Heart left ventricle (tissue), 16 donors: ENCODE data around the gene NOX3. TPM values are rescaled to one million over a fixed set of nuclear protein-coding genes. Genes with fewer than 3 reads are reported as not detected.
A peak's percentile ranks its signal among the peaks of the same experiment; 100 is the strongest.

Experiments
- ATAC-seq, 4 donors: fragments of 200-7000 bp; cut with Tn5 transposase; one replicate each; pipeline ENCODE4 v1.9.1; 2020 to 2022; ENCODE audit warnings: moderate library complexity in 4 of 4, mild to moderate bottlenecking in 3 of 4, moderate number of reproducible peaks in 1 of 4
- DNase-seq, 5 donors: peaks; one replicate each; pipeline ENCODE4 v3.0.0-alpha.2; 2020
- H3K27ac ChIP-seq, 12 donors: fragments of 200-600 bp; sonication (generic) in 4 of 12; one replicate each; pipeline versions ENCODE4 v1.5.0 to v1.8.0; 2016 to 2022; ENCODE audit warnings: mild to moderate bottlenecking in 2 of 12
- H3K27me3 ChIP-seq, 9 donors: fragments of 200-600 bp; sonication (generic) in 2 of 9; one replicate each; pipeline versions ENCODE4 v1.5.1 to v1.8.0; 2016 to 2022; ENCODE audit warnings: mild to moderate bottlenecking in 3 of 9
- H3K36me3 ChIP-seq, 9 donors: fragments of 200-600 bp; sonication (generic) in 2 of 9; one replicate each; pipeline versions ENCODE4 v1.5.0 to v1.8.0; 2018 to 2022; ENCODE audit warnings: mild to moderate bottlenecking in 2 of 9
- H3K4me1 ChIP-seq, 12 donors: fragments of 200-600 bp; sonication (generic) in 4 of 12; one replicate each; pipeline versions ENCODE4 v1.5.0 to v1.8.0; 2016 to 2022; ENCODE audit warnings: mild to moderate bottlenecking in 3 of 12
- H3K4me3 ChIP-seq, 12 donors: fragments of 200-600 bp; sonication (generic) in 4 of 12; one replicate each; pipeline versions ENCODE4 v1.5.0 to v1.8.0; 2017 to 2022; ENCODE audit warnings: mild to moderate bottlenecking in 9 of 12, moderate library complexity in 4 of 12
- H3K9me3 ChIP-seq, 12 donors: fragments of 200-600 bp; sonication (generic) in 4 of 12; one replicate each; pipeline versions ENCODE4 v1.5.0 to v1.8.0; 2016 to 2022; ENCODE audit warnings: mild to moderate bottlenecking in 1 of 12
- CTCF ChIP-seq, 12 donors: fragments of 200-600 bp; sonication (generic) in 4 of 12; IDR thresholded peaks; one replicate each; pipeline versions ENCODE4 v1.5.0 to v1.8.0; 2018 to 2022; ENCODE audit warnings: antibody characterized with exemption in 12 of 12, mild to moderate bottlenecking in 5 of 12
- POLR2A ChIP-seq, 2 donors: fragments of 450-650 bp; IDR thresholded peaks; one replicate each; pipeline ENCODE4 v1.6.1; 2017; ENCODE audit warnings: antibody characterized with exemption in 2 of 2, mild to moderate bottlenecking in 2 of 2, moderate library complexity in 2 of 2
- WGBS, 4 donors: extraction: QIAGEN DNeasy Blood & Tissue Kit in 2 of 4; methylation state at CpG; one replicate each; pipeline versions ENCODE4 v1.1.5 to v1.1.7; 2013 to 2018; 5-methylcytosine and 5-hydroxymethylcytosine counted together
- intact Hi-C, 10 donors: fragments of 100-400 bp; cut with DNase I; formaldehyde crosslinking; loops; one replicate each; pipeline versions ENCODE4 v1.11.1 to v1.14.2; 2022
- polyA plus RNA-seq, 2 donors: library from polyadenylated mRNA; stranded (reverse); fragments of 200-250 nt; gene quantifications; one replicate each; pipeline ENCODE4 v1.2.3, GENCODE V29; 2013
- total RNA-seq, 9 donors: library from RNA; depleted of rRNA in 2 of 9; stranded (reverse); fragments of >200 nt in 2 of 9; fragmentation: NEBNext Ultra II Directional in 3 of 9; extraction: Animal tissue kit (Norgen Biotek cat#: 25700) in 3 of 9; gene quantifications; one replicate each; pipeline versions ENCODE4 v1.1.0 to v1.2.4, GENCODE V29; 2016 to 2023
- donor health status: ischemic (EF 13 %, LVEDD 7.1; RV severe dilation, severe dysfunction).
- donor health status: healthy with polysubstance abuse.
- donor health status: DM: no; HTN: yes; CAD: no.
- donor health status: DM: no; HTN: no; CAD: no.
- donor health status: ischemic (EF 25% LVEDD 6.9; RV normal size, moderate dysfunction).
- donor health status: ischemic (EF 25% LVEDD 5.7; RV mildly dilated, moderate dysfunction).
- donor health status: healthy.
- donor health status: DM: yes; HTN: yes; CAD: no.
- donor health status: ischemic (EF 35%, LVEDD 5.7; RV mildly dilated, moderate dysfunction).
- donor health status: nonischemic (EF 11% LVEDD 7.7; RV severe dilation, severe dysfunction).
- donor health status: DM: yes; HTN: yes; CAD: no.
- donor health status: PGD.
- donor health status: ischemic (EF 29% LVEDD 5.4; RV normal size, mild dysfunction).
- donor health status: nonischemic (EF 23%, LVEDD 6.1; RV moderate dilation, normal function).

Gene NOX3
- total and polyA plus RNA-seq, 11 donors, result not detected

GRCh38 chr6:155418017-155418761, 37.5 kb downstream of the NOX3 start:
- 33 to 49% (median 41%) methylated on average over 9 of the region's 9 CpGs for WGBS, 4 donors
- Histone ChIP-seq H3K27ac (peak overlapping the region in 6 of 12 donors; percentile 12 to 71 (median 32)), H3K4me3 (peak overlapping the region in 8 of 12 donors; percentile 10 to 44 (median 26)), H3K36me3 (no peaks in the 10 kb centered on the region), H3K9me3 (no peaks in the 10 kb centered on the region), H3K27me3 (no peaks in the 10 kb centered on the region), H3K4me1 (peaks cover 0 to 21% (median 6%) of the 10 kb centered on the region in 12 donors)
- intact Hi-C loops, result no loop called here
- ATAC-seq (peak; percentile 15 to 84 (median 63)), DNase-seq (peak in 3 of 5 donors; percentile 30 to 47 (median 31))
- TF ChIP-seq POLR2A (IDR thresholded peaks at IDR 0.05), result no peak
- no peak for TF ChIP-seq CTCF (IDR thresholded peaks at IDR 0.05)

GRCh38 chr6:155417454-155417853, 38.2 kb downstream of the NOX3 start:
- no peaks in the 10 kb centered on the region for H3K27me3 ChIP-seq
- peak overlapping the region in 3 of 12 donors; percentile 3 to 71 (median 51) for H3K27ac ChIP-seq
- intact Hi-C loops, result no loop called here
- no peak for TF ChIP-seq POLR2A (IDR thresholded peaks at IDR 0.05)
- TF ChIP-seq CTCF (IDR thresholded peaks at IDR 0.05), result no peak
- peaks cover 0 to 21% (median 6%) of the 10 kb centered on the region in 12 donors for H3K4me1 ChIP-seq
- peak overlapping the region in 1 of 12 donors; percentile 35 for H3K4me3 ChIP-seq
- ATAC-seq, result no peak
- no peaks in the 10 kb centered on the region for H3K9me3 ChIP-seq
- no peak for DNase-seq
- no peaks in the 10 kb centered on the region for H3K36me3 ChIP-seq
- 82 to 84% (median 82%) methylated on average over 3 of the region's 3 CpGs for WGBS, 4 donors

GRCh38 chr6:155415953-155416352, 39.7 kb downstream of the NOX3 start:
- Histone ChIP-seq H3K4me1 (peaks cover 0 to 27% (median 6%) of the 10 kb centered on the region in 12 donors), H3K9me3 (no peaks in the 10 kb centered on the region), H3K27ac (no peak overlapping the region), H3K36me3 (no peaks in the 10 kb centered on the region), H3K27me3 (no peaks in the 10 kb centered on the region), H3K4me3 (no peak overlapping the region)
- WGBS, 4 donors, result 91 to 93% (median 92%) methylated on average over 4 of the region's 4 CpGs
- ATAC-seq (no peak), DNase-seq (no peak)
- intact Hi-C loops, result no loop called here
- TF ChIP-seq CTCF (IDR thresholded peaks at IDR 0.05) (no peak), POLR2A (IDR thresholded peaks at IDR 0.05) (no peak)

GRCh38 chr6:155414049-155414448, 41.6 kb downstream of the NOX3 start:
- H3K27me3 ChIP-seq, result no peaks in the 10 kb centered on the region
- intact Hi-C loops, result no loop called here
- peaks cover 0 to 26% (median 6%) of the 10 kb centered on the region in 12 donors for H3K4me1 ChIP-seq
- H3K27ac ChIP-seq, result no peak overlapping the region
- H3K36me3 ChIP-seq, result no peaks in the 10 kb centered on the region
- WGBS, 4 donors, result 91 to 93% (median 93%) methylated on average over 3 of the region's 3 CpGs
- ATAC-seq (no peak), DNase-seq (no peak)
- no peak for TF ChIP-seq POLR2A (IDR thresholded peaks at IDR 0.05)
- TF ChIP-seq CTCF (IDR thresholded peaks at IDR 0.05), result no peak
- no peaks in the 10 kb centered on the region for H3K9me3 ChIP-seq
- H3K4me3 ChIP-seq, result no peak overlapping the region
